ENCODE results near the gene PALMD. TPM values are rescaled to one million over a fixed set of nuclear protein-coding genes. Genes with fewer than 3 reads are reported as not detected.

PALMD gene
- total RNA-seq, 2 experiments from 2014 or later = not detected

GRCh38 chr1:99674115-99675064 lies 28.5 kb downstream of the PALMD start:
- H3K27ac Mint-ChIP-seq = no peak overlapping the region
- no peak for DNase-seq

DNA sequence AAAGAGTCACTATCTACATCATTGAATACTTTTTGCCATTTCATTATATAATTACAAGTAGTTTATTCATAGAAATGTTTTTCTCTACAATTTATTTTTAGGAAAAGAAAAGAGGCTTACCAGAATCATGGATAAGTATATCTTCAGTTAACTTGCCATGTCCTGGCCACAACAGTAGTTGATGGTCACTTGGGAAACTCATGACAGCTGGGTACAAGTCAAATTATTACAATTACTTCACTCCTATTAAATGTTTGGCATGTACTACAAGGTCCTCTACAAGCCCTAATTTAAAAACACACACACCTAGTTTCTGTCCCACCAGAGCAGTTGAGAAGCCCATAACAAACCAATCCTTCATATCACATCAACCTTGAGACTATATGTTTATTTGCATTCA lies 29.4 kb downstream of the PALMD start:
- no peak overlapping the region for H3K27ac Mint-ChIP-seq
- H3K36me3 Mint-ChIP-seq = no peaks in the 10 kb centered on the region
- peaks cover 30% of the 10 kb centered on the region for H3K27me3 Mint-ChIP-seq
- DNase-seq = no peak
- no peaks in the 10 kb centered on the region for H3K9me3 Mint-ChIP-seq (ENCODE audit: low read depth)
- H3K4me1 Mint-ChIP-seq = no peaks in the 10 kb centered on the region
- no peak overlapping the region for H3K4me3 Mint-ChIP-seq
- no peak for ATAC-seq
- CTCF ChIA-PET = no interaction called here

More at GRCh38 chr1:99674115-99675064, 28.5 kb downstream of the PALMD start:
- H3K27me3 Mint-ChIP-seq = peaks cover 34% of the 10 kb centered on the region
- CTCF ChIA-PET = no interaction called here
- ATAC-seq = no peak
- no peak overlapping the region for H3K4me3 Mint-ChIP-seq
- H3K36me3 Mint-ChIP-seq = no peaks in the 10 kb centered on the region
- no peaks in the 10 kb centered on the region for H3K9me3 Mint-ChIP-seq (ENCODE audit: low read depth)
- H3K4me1 Mint-ChIP-seq = no peaks in the 10 kb centered on the region

- Mint-ChIP-seq H3K4me3 (no peak overlapping the region), H3K27me3 (peaks cover 26% of the 10 kb centered on the region), H3K27ac (no peak overlapping the region), H3K9me3 (ENCODE audit: low read depth) (no peaks in the 10 kb centered on the region), H3K36me3 (no peaks in the 10 kb centered on the region), H3K4me1 (no peaks in the 10 kb centered on the region)
- ATAC-seq (no peak), DNase-seq (no peak)
- CTCF ChIA-PET = no interaction called here
These were observed 30.1 kb downstream of the PALMD start for GRCh38 chr1:99675994-99676393.

DNA sequence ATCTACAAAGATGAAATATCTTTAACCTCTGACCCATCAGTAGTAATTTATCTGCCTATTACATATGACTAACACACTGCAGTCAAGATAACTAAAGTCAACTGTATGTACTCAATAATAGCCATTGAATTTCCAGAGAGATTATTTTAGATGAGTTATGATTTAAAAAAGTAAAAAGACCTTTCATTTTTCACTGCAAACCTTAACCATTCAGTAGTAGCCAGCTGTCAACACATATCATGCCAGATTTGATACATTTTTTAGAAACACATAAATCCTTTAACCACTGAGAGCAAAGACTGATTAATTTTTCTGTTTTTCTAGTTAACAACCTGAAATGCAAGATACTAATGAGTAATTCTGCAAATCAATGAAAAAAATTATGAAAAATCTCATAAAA lies 31.0 kb downstream of the PALMD start:
- H3K4me3 Mint-ChIP-seq = no peak overlapping the region
- no peaks in the 10 kb centered on the region for H3K9me3 Mint-ChIP-seq (ENCODE audit: low read depth)
- H3K36me3 Mint-ChIP-seq = no peaks in the 10 kb centered on the region
- peaks cover 26% of the 10 kb centered on the region for H3K27me3 Mint-ChIP-seq
- no peak overlapping the region for H3K27ac Mint-ChIP-seq
- DNase-seq (no peak), ATAC-seq (no peak)
- CTCF ChIA-PET = no interaction called here
- H3K4me1 Mint-ChIP-seq = no peaks in the 10 kb centered on the region

DNA sequence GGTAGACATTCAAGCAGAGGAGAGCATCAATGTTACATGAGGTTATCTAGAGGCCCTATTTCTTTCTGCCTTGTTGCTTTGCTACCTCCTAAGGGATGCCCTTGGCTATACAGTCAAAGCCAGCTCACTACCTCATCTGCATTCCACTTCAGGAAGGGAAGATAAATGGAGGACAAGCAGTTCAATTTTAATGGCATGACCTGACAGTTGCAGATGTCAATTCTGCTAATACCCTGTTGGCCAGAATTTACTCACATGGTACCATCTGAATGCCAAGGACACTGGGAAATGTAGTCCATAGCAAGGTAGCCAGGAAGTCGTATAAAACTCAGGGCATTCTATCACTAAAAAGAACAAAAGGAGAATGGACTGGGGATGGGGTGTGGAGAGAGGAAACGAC lies 31.5 kb downstream of the PALMD start:
- Mint-ChIP-seq H3K36me3 (no peaks in the 10 kb centered on the region), H3K27ac (no peak overlapping the region), H3K27me3 (peaks cover 22% of the 10 kb centered on the region), H3K4me1 (no peaks in the 10 kb centered on the region), H3K4me3 (no peak overlapping the region), H3K9me3 (ENCODE audit: low read depth) (no peaks in the 10 kb centered on the region)
- DNase-seq (no peak), ATAC-seq (no peak)
- CTCF ChIA-PET = no interaction called here

DNA sequence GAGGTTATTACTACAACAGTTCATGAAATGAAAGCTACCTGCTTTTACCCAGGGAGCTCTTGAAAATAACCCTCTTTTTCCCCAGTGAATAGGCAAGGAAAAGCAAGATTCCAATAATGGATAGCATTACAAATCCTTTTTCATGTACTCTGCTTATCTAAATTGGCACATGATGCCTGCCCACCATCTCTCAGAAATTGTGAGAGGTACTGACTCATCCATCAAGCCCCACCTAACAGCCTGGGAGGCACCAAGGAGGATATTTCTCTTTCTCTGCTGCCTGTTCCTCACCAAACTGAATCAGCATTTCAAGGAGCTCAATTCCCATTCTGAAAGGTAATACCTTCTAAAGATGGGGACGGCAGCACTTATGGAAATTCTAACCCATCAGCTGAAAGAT lies 34.4 kb downstream of the PALMD start:
- DNase-seq (no peak), ATAC-seq (no peak)
- Mint-ChIP-seq H3K36me3 (no peaks in the 10 kb centered on the region), H3K4me3 (no peak overlapping the region), H3K4me1 (no peaks in the 10 kb centered on the region), H3K27me3 (peaks cover 4% of the 10 kb centered on the region), H3K27ac (no peak overlapping the region), H3K9me3 (ENCODE audit: low read depth) (no peaks in the 10 kb centered on the region)
- CTCF ChIA-PET = interaction anchor here (1.2 kb wide), 1 partner anchor 35 kb away, joined by 3 read pairs; the partner anchor contains the start of gene PALMD

GRCh38 chr1:99681583-99681982 lies 35.7 kb downstream of the PALMD start:
- Mint-ChIP-seq H3K36me3 (no peaks in the 10 kb centered on the region), H3K4me3 (no peak overlapping the region)
- ATAC-seq = no peak

GRCh38 chr1:99682291-99682751 lies 36.4 kb downstream of the PALMD start:
- Mint-ChIP-seq H3K36me3 (no peaks in the 10 kb centered on the region), H3K4me1 (no peaks in the 10 kb centered on the region), H3K4me3 (no peak overlapping the region), H3K27ac (no peak overlapping the region), H3K9me3 (ENCODE audit: low read depth) (no peaks in the 10 kb centered on the region), H3K27me3 (no peaks in the 10 kb centered on the region)
- CTCF ChIA-PET = no interaction called here
- no peak for ATAC-seq
- DNase-seq = no peak

More at GRCh38 chr1:99681583-99681982, 35.7 kb downstream of the PALMD start:
- CTCF ChIA-PET = no interaction called here
- Mint-ChIP-seq H3K27ac (no peak overlapping the region), H3K9me3 (ENCODE audit: low read depth) (no peaks in the 10 kb centered on the region), H3K4me1 (no peaks in the 10 kb centered on the region), H3K27me3 (no peaks in the 10 kb centered on the region)
- no peak for DNase-seq

- H3K4me1 Mint-ChIP-seq = no peaks in the 10 kb centered on the region
- no peaks in the 10 kb centered on the region for H3K9me3 Mint-ChIP-seq (ENCODE audit: low read depth)
- CTCF ChIA-PET = interaction anchor here (1.2 to 1.5 kb wide), 5 partner anchors 9 to 892 kb away, joined by 4 to 7 read pairs (median 5); no protein-coding TSS in a partner anchor
- H3K27ac Mint-ChIP-seq = no peak overlapping the region
- no peaks in the 10 kb centered on the region for H3K36me3 Mint-ChIP-seq
- ATAC-seq (peak; percentile 68), DNase-seq (peak; percentile 57)
- peaks cover 5% of the 10 kb centered on the region for H3K27me3 Mint-ChIP-seq
- no peak overlapping the region for H3K4me3 Mint-ChIP-seq
These were observed 39.7 kb downstream of the PALMD start for GRCh38 chr1:99685516-99686180.

DNA sequence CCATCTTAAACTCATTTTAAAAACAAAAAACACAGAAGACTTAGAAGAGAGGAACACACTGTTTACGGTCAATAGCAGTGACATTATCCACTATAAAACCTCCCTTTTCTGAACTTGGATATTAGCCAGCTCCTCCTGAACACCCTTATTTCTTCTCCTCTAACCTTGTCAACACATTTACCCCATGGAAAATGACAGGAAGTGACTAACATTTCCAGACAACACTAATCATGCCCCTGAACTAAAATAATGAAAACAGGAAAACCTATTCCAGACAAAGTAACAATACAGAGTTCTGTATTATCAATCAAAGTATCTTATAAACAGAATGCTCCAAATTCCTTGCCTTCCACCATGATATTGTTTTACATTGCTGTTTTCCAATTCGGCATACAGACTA lies 45.3 kb downstream of the PALMD start:
- CTCF ChIA-PET = no interaction called here
- Mint-ChIP-seq H3K27me3 (peaks cover 33% of the 10 kb centered on the region), H3K4me3 (no peak overlapping the region), H3K9me3 (ENCODE audit: low read depth) (no peaks in the 10 kb centered on the region), H3K4me1 (no peaks in the 10 kb centered on the region), H3K36me3 (no peaks in the 10 kb centered on the region), H3K27ac (no peak overlapping the region)
- DNase-seq = no peak
- ATAC-seq = no peak

- DNase-seq = no peak
- H3K4me3 Mint-ChIP-seq = no peak overlapping the region
- CTCF ChIA-PET = interaction anchor here (1.1 kb wide), 1 partner anchor 11 kb away, joined by 5 read pairs; no protein-coding TSS in a partner anchor
- H3K36me3 Mint-ChIP-seq = no peaks in the 10 kb centered on the region
- no peaks in the 10 kb centered on the region for H3K9me3 Mint-ChIP-seq (ENCODE audit: low read depth)
- no peak for ATAC-seq
- peaks cover 54% of the 10 kb centered on the region for H3K27me3 Mint-ChIP-seq
- no peak overlapping the region for H3K27ac Mint-ChIP-seq
- no peaks in the 10 kb centered on the region for H3K4me1 Mint-ChIP-seq
These were observed 50.7 kb downstream of the PALMD start for GRCh38 chr1:99696616-99697015.

DNA sequence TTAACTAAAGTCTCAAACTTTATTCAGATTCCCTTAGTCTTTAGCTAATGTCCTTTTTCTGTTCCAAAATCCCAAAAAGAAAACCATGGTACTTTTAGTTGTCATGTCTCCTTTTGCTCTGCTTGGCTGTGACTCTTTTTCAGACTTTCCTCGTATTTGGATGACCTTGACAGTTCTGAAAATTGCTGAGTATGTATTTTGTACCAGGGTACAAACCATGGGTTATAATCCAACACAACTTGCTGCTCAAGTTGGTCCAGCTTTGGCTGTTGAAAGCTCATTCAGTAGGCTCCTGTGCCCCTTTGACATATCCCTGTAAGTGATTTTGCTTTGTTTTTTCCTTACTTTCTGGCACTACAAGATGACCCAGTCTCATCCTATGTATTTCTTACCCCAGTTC lies 51.7 kb downstream of the PALMD start:
- no peak overlapping the region for H3K4me3 Mint-ChIP-seq
- H3K27me3 Mint-ChIP-seq = peaks cover 54% of the 10 kb centered on the region
- H3K36me3 Mint-ChIP-seq = no peaks in the 10 kb centered on the region
- DNase-seq (no peak), ATAC-seq (no peak)
- H3K4me1 Mint-ChIP-seq = no peaks in the 10 kb centered on the region
- no peaks in the 10 kb centered on the region for H3K9me3 Mint-ChIP-seq (ENCODE audit: low read depth)
- H3K27ac Mint-ChIP-seq = no peak overlapping the region
- CTCF ChIA-PET = no interaction called here

- Mint-ChIP-seq H3K36me3 (no peaks in the 10 kb centered on the region), H3K27ac (no peak overlapping the region), H3K4me1 (peaks cover 9% of the 10 kb centered on the region), H3K9me3 (ENCODE audit: low read depth) (no peaks in the 10 kb centered on the region), H3K27me3 (peaks cover 46% of the 10 kb centered on the region), H3K4me3 (no peak overlapping the region)
- CTCF ChIA-PET = no interaction called here
- DNase-seq (no peak), ATAC-seq (no peak)
These were observed 54.1 kb downstream of the PALMD start for GRCh38 chr1:99700020-99700419.

GRCh38 chr1:99702221-99702620 lies 56.3 kb downstream of the PALMD start:
- DNase-seq (no peak), ATAC-seq (no peak)
- Mint-ChIP-seq H3K27ac (no peak overlapping the region), H3K4me3 (no peak overlapping the region), H3K36me3 (no peaks in the 10 kb centered on the region), H3K4me1 (peaks cover 9% of the 10 kb centered on the region), H3K9me3 (ENCODE audit: low read depth) (no peaks in the 10 kb centered on the region), H3K27me3 (peaks cover 36% of the 10 kb centered on the region)
- CTCF ChIA-PET = no interaction called here

Measured in activated CD8-positive, alpha-beta memory T cell treated with anti-CD3 and anti-CD28 coated beads, Interleukin-2, amount 10 ng/mL, durations not matched to agents 7 days and 5 days (primary cell).